GM19452 (cell line): ENCODE results near the gene RPL27A.

Source experiments
- ATAC-seq: cut with Tn5 transposase; IDR thresholded peaks from one replicate; pipeline ENCODE4 v1.9.1; 2021; ENCODE audit not compliant: unreplicated experiment

Gene RPL27A

DNA sequence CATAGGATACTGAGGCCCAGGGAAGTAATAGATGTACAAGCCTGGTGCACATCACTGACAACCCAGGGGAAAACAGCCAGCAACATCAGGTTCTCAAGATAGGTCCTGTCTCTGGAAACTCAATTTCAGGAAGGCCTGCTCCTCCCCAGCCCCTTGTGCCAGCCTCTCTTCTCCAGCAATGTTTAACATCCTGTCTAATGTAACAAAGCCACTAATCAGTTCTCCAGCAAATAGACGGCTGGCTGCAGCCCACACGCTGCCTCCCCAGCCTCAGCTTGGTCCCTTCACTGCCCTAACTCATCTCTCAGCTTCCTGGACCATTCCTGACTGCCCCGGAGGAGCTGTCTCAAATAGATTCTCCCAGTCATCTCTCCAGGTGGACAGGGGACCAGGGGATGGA is 37.8 kb downstream of the RPL27A start:
- no peak for ATAC-seq

DNA sequence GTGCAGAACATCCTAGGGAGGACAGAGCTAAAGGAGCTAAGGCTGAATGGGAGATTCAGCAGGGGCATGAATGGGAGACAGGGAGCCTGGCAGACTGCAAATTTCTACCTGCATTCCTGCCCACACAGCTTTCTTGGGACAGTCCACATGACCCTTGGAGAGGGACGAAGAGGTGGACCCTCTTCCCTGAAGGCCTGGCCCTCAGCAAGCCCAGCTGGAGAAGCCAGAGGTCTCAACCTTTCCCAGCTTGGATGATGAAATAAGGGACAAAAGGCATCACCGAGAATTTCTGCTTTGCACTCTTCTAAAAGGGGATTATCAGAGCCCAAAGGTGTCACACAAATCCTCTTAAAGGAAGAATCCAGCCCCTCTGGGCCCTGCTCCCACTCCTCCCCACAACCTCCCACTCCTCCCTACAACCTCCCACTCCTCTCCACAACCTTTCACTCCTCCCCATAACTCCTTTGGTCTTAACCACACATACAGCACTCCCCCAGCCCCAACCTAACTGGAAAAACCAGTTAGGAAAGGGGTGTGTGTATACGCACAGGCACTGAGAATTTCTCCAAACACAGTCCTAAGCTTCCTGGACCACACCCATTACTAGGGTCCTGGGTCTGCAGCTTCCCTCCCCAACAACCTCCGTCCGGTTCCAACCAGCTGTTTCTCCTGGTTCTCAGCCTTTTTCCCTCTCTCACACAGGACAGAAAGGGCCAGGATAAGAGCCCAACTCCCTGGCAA is 38.4 kb downstream of the RPL27A start:
- no peak for ATAC-seq

DNA sequence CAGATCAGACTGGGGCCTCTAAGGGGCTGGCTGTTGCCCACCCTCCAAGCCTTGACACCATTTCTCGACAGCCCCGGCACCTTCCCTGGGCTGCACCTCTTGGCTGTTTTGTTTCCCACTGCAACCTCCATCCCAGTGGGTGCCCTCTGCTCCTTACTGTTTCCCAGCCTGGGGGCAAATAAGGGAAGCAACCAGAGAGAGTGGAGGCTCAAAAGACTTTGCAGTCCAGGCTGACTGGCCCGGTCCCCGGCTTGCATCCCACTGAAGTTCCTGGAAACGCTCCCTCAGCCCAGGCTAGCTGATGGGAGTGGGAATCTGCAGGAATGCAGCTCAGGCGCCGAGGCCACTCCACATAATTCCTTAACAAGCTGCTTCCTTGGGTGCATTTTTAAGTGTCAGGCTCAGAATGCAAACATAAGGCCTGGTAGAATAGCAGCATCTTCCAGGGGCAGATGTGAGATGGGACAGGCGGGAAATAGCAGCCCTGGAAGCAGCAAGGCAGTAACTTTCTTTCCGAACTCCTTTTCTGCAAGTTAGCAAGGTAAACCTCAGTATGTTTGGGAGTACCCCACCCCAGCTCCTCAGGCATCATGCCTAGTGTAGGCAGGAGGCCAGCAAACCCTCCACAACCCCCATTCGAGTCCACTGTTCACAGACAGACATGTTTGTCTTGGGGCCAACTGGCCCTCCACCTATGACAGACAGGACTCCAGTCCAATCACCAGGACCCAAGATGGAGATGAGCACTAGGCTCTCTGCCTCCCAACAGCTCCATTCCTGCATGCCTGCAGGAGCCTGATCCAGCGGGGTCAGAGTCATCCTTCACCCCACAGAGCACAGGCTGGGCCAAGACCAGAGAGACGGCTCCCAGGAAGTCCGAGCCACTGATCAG is 39.3 kb downstream of the RPL27A start:
- ATAC-seq: no peak

DNA sequence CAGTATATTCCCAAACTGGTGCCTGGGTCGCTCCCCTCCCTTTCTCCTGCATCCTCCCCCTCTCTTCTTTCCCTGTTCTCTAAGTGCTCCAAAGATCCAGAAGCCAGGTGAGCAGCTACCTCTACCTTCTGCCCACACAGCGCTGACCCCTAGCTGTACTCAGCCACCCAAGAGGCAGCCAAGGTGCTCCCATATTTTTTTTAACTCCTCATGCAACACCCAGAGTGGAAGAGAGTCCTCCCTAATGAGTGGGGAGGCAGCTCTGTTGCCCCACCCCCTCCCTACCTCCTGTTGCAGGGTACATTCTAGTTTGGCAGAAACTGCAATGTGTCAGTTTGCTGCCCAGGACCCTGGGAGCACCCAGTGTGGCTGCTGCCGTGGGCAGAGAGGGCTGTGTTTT is 40.2 kb downstream of the RPL27A start:
- ATAC-seq: no peak

DNA sequence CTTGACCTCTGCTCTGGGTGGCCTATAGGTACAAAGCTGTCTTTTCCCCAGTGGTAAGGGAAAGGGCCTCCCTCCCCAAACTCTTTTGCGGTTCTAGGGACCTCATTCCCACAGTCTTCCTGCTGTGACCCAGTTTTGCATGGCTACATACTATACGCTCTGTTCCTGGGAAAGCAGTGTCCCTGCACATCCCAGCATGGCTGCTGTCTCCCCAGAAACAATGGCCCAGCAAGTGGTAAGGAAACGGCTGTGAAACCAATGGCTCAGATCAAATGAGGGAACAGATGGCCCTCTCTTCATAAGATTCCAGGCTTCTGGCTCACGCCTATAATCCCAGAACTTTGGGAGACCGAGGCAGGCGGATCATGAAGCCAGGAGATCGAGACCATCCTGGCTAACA is 41.1 kb downstream of the RPL27A start:
- ATAC-seq: no peak

DNA sequence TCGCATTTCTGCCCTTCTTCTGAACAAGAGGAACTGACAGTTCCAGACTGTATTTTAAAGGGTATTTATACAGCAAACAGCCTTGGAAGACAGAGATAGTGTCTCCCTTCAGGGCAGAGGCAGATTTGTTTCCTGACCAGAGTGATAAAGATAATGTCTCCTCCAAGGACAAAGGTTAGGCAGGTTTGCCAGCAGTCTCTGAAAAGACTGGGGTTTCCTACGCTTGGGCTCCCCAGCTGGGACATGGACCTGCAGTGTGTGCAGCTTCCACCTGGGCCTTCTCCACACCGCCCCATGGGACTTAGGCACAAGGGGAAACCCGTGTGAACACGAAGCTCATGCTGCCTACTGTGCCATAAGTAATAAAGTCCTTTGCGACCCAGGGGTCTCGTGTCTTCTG is 42.1 kb downstream of the RPL27A start:
- ATAC-seq: no peak

DNA sequence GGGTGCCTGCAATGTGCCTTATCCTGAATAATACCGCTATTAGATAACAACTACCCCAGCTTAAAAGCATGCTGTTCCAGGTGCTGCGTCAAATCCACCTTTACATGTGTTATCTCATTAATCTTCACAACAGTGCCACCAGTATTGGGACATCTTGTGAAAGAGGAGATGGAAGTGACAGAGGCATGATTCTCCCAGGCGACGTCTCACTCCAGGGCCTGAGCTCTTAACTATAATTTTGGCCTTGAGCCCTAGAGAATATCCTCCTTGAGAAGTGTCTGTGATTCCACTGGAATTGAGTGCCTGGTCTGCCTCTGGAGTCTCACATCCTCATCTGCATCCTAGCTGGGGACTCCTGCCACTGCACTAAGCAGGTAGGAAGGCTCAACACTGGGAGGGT is 43.8 kb downstream of the RPL27A start:
- ATAC-seq: no peak

DNA sequence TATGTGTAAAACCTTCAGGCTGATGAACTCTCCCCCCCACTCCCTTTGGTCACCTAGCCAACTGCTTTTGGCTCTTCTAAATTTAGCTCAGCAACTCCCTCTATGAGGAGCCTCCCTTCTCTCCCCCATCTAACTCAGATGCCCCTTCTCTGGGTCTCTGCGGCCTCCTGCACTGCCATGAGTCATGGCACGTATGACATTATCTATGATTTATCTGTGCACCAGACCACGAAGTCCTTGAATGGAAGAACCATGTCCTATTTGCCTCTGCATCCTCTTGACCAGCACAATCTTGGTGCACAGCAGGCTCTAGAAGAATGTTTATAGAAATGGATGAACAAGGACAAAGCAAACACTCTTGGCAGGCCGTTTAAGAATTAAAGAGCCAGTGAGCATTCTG is 46.0 kb downstream of the RPL27A start:
- ATAC-seq: no peak

DNA sequence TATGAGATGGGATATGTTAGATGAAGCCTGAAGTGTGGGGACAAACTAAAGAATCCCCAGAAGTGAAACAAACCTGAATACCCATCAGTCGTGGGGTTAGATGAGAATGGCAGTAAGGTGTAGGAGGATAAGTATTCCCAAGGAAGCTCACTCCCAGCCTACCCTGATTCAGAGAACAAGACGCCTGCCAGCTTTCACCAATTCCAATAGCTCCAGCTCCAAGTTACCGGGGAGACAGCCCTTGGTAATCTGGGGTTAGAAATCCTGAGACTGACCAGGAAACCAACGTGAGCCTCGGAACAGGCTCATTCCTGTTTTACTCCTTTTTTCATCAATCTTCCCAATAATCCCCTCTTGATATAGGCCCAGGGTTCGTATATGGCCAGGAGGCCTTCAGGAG is 46.5 kb downstream of the RPL27A start:
- no peak for ATAC-seq

DNA sequence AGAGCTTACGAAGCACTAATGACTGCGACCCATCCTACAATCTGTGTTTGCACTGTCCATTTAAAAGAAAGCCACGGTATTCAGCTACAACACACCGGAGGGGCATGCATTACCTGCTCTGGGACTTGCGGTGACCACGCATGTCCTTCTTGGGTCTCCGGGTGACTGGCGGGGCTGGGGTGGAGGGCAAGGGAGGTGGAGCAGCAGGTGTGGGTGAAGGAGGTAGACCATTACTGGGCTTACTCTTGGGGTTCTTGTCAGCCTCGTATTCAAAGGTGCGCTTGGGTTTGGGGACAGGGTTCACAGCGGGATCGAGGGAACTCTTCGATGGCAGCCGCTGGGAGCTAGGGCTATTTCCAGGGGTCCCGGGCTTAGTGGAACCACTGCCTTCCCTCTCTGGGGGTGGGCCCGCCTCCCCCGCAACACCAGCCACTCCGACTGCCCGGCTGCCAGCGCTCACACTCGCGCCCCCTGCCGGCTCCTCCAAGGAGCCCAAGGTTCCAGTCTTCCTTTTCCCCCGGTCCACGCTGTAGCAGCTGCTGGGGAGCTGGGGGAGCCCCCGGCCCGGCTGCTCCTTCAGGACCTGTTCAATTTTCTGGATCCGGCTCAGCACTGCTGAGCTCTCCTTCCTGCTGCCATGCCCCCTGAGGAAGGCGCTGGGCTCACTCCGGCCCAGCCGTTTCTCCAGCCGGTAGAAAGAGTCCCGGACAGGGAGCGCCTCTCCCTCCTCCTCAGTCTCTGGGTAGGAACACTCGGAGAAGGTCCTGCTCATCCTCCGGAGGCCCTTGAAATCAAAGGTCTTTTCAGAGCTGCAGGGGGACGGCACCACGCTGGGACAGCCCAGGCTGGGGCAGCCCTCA is 47.5 kb downstream of the RPL27A start:
- ATAC-seq: no peak

DNA sequence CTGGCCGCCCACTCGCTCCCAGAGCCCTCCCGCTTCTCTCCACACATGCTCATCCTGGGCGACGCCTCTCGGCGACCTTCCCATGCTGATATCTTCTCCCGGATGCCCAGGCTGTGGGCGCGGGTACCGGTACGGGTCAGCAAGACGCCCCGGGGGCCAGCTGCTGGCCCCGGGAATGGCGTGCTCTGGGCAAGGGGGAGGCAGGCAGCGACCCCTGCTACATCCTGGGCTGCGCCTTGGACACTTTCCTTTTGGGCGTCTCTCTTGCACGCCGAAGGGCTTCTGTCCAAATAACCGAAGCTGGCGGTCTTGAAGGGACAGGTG is 48.1 kb downstream of the RPL27A start:
- ATAC-seq: no peak

DNA sequence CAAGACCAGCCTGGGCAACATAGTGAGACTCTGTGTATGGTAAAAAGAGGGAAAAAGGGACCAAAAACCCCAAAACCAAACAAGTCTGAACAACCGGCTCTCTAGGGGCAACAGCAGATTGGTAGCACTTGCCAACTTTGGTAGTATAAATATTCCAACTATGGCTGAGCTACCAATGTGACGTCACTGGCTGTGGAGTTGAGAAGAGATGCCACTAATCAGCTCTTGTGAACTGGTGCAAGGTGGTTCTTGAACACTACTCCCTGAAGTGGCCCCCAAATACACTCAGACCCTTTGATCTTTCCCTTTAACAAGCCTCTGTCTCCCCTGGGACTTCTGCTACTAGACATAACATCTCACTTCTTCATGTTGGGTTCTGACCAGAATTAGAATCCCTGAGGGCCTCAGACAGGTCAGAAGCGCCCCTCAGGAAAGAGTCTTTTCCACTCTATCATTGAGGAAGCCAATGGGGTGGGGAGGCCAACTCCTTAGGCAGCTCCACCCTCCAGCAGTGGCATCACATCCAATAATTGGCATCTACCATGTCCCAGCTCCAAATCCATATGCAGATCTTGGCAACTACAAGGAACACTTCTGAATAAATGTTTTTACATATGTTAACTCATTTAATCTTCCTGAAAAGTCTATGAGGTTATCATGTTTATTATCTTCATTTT is 49.2 kb downstream of the RPL27A start:
- peak; percentile 50 for ATAC-seq

DNA sequence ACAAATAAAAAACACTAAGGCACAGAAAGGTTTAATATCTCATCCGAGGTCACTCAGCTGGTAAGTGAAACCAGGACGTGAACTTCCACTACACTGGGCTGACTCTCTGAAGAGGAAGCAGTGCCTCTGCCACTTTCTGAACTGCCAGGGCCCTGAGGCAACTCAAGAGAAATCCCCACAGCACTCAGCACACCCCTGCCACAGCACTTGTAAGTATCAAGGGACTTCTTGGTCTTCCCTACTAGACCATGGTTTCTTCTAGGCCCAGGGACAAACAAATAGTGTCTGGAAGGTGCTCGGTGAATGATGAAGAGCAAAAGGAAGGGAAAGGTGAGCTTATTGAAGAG is 49.7 kb downstream of the RPL27A start:
- ATAC-seq: peak; percentile 88

DNA sequence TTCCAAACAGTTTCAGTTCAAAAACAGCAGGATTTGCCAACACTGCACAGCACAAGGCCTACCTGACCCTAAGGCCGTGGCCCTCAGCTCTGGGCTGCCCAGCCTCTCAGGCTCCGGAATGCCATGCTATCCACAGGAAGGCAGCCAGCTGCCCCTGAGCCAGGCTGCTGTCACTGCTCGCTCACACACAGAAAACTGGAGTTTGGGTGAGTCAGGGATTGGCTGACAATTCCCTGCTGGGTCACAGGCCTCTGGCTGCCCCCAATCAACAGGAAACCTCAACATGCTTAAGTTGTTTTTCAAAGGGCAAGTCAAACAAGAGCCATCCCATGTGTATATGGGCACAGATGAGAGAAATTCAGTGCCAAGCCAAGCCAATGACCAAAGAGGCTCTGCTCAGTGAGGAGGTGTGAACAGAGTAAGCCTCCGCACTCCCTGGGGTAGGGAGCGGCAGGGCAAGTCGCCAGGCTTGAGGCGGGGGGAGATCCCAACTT is 50.2 kb downstream of the RPL27A start:
- ATAC-seq: peak; percentile 12

DNA sequence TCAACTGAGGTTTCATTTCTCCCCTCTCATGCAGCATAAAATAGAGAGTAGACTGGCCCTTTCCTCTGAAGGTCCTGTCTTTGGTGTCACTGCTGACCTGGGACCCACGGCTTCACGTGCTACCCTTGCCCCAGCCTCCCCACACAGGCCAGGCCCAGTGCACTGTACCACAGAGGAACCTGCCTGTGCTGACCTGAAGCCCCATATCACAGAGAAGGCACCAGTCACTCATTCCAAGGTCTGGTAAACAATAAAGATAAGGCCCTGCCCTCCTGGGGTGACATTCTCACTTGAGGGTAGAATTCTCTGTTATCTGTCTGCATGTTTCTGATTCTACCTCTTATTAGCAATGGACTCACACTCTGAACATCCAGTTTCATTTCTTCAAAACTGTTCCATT is 51.3 kb downstream of the RPL27A start:
- no peak for ATAC-seq

DNA sequence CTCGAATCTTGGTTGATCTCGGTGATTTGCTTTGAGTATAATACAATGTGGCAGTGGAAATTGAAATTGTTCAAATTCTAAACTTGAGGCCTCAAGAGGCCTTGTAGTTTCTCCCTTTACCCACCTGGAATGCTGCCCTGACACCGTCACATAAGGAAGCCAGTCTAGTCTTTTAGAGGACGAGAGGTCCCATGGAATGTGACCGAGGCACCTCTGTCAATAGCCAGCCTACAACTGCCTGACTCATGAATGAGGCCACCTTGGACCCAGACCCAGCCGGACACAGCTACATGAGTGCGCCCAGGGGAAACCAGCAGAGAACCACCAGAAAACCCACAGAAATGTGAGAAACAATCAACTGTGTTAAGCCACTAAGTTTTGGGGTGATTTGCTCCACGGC is 52.5 kb downstream of the RPL27A start:
- no peak for ATAC-seq

DNA sequence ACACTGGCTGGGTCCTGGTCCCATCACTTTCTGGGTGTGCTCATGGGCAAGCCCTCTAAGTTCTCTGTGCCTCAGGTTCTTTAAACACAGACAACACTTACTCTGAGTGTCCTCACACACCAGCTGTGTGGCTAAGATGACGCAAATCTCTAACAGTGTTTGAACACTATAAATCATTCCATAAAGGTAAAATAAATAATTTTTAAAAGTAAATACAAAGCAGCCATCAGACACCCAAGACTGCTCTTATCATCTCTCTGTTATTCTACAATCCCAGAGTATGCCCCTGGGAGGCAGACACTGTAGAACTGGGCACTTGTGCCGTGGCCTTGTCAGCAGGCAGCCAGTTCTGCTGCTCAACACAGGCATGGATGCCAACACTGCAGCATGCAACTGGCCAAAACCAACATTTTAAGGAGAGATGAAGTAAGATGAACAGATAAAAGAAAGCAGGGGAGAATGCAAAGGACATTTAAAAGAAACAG is 56.8 kb downstream of the RPL27A start:
- ATAC-seq: no peak
